Subcutaneous abdominal adipose tissue (tissue), 5 donors: Measurements from ENCODE around the gene RIPOR2.

Experiments used
- H3K27ac ChIP-seq: one replicate; pipeline ENCODE4 v1.7.0; 2013; ENCODE audit warnings: low read depth, mild to moderate bottlenecking, inconsistent platforms, low read length, moderate library complexity
- H3K27me3 ChIP-seq, 5 donors: one replicate each; pipeline ENCODE4 v1.7.0; 2013; ENCODE audit warnings: low read length in 5 of 5, inconsistent platforms in 1 of 5; ENCODE audit not compliant: control insufficient read depth in 5 of 5, insufficient read depth in 4 of 5
- H3K36me3 ChIP-seq, 5 donors: one replicate each; pipeline ENCODE4 v1.7.0; 2013; ENCODE audit warnings: low read length in 5 of 5; ENCODE audit not compliant: control insufficient read depth in 5 of 5, insufficient read depth in 5 of 5
- H3K4me1 ChIP-seq, 5 donors: one replicate each; pipeline ENCODE4 v1.7.0; 2013; ENCODE audit warnings: low read length in 5 of 5, mild to moderate bottlenecking in 3 of 5, moderate library complexity in 1 of 5; ENCODE audit not compliant: control insufficient read depth in 5 of 5, insufficient read depth in 5 of 5
- H3K4me3 ChIP-seq, 5 donors: one replicate each; pipeline ENCODE4 v1.7.0; 2013; ENCODE audit warnings: low read length in 5 of 5, low read depth in 1 of 5
- H3K9ac ChIP-seq, 5 donors: one replicate each; pipeline ENCODE4 v1.7.0; 2013; ENCODE audit warnings: low read length in 5 of 5, mild to moderate bottlenecking in 4 of 5, moderate library complexity in 3 of 5
- H3K9me3 ChIP-seq, 5 donors: one replicate each; pipeline ENCODE4 v1.7.0; 2013; ENCODE audit warnings: low read length in 5 of 5; ENCODE audit not compliant: control insufficient read depth in 5 of 5
- donor health status: healthy.
- donor health status: healthy.
- donor health status: healthy.
- donor health status: healthy.
- donor health status: healthy.

RIPOR2 gene

GRCh38 chr6:24844061-24844460, 91.7 kb downstream of the RIPOR2 start:
- Histone ChIP-seq H3K4me1 (peaks cover 0 to 10% (median 0%) of the 10 kb centered on the region in 5 donors), H3K9me3 (no peaks in the 10 kb centered on the region), H3K27me3 (no peaks in the 10 kb centered on the region), H3K36me3 (peaks cover 0 to 4% (median 0%) of the 10 kb centered on the region in 5 donors), H3K27ac (no peak overlapping the region), H3K9ac (no peak overlapping the region), H3K4me3 (no peak overlapping the region)

GRCh38 chr6:24840187-24840586, 95.6 kb downstream of the RIPOR2 start:
- Histone ChIP-seq H3K4me3 (no peak overlapping the region), H3K36me3 (peaks cover 0 to 4% (median 0%) of the 10 kb centered on the region in 5 donors), H3K4me1 (peaks cover 3 to 31% (median 16%) of the 10 kb centered on the region in 5 donors), H3K27ac (no peak overlapping the region), H3K9me3 (no peaks in the 10 kb centered on the region), H3K9ac (no peak overlapping the region), H3K27me3 (no peaks in the 10 kb centered on the region)

- Histone ChIP-seq H3K36me3 (peaks cover 0 to 4% (median 0%) of the 10 kb centered on the region in 5 donors), H3K9me3 (no peaks in the 10 kb centered on the region), H3K27me3 (no peaks in the 10 kb centered on the region), H3K4me3 (no peak overlapping the region), H3K9ac (no peak overlapping the region), H3K27ac (no peak overlapping the region), H3K4me1 (peaks cover 3 to 33% (median 16%) of the 10 kb centered on the region in 5 donors)
Observed at GRCh38 chr6:24838994-24839393, 96.8 kb downstream of the RIPOR2 start.

- H3K4me3 ChIP-seq: no peak overlapping the region
- no peaks in the 10 kb centered on the region for H3K27me3 ChIP-seq
- no peaks in the 10 kb centered on the region for H3K9me3 ChIP-seq
- no peak overlapping the region for H3K27ac ChIP-seq
- H3K4me1 ChIP-seq: peaks cover 3 to 25% (median 16%) of the 10 kb centered on the region in 5 donors
- peaks cover 0 to 4% (median 0%) of the 10 kb centered on the region in 5 donors for H3K36me3 ChIP-seq
- H3K9ac ChIP-seq: no peak overlapping the region
Observed at GRCh38 chr6:24838081-24838480, 97.7 kb downstream of the RIPOR2 start.

- peak overlapping the region; percentile 12 for H3K27ac ChIP-seq
- H3K27me3 ChIP-seq: no peaks in the 10 kb centered on the region
- H3K9me3 ChIP-seq: no peaks in the 10 kb centered on the region
- H3K4me3 ChIP-seq: peak overlapping the region in 1 of 5 donors; percentile 2
- peaks cover 3 to 28% (median 16%) of the 10 kb centered on the region in 5 donors for H3K4me1 ChIP-seq
- H3K9ac ChIP-seq: no peak overlapping the region
- no peaks in the 10 kb centered on the region for H3K36me3 ChIP-seq
Observed at GRCh38 chr6:24836109-24836508, 99.7 kb downstream of the RIPOR2 start.

GRCh38 chr6:24833711-24834386, 101.9 kb downstream of the RIPOR2 start:
- Histone ChIP-seq H3K36me3 (no peaks in the 10 kb centered on the region), H3K27ac (no peak overlapping the region), H3K27me3 (no peaks in the 10 kb centered on the region), H3K9me3 (no peaks in the 10 kb centered on the region), H3K4me3 (no peak overlapping the region), H3K4me1 (peaks cover 3 to 31% (median 16%) of the 10 kb centered on the region in 5 donors), H3K9ac (no peak overlapping the region)

- Histone ChIP-seq H3K27ac (no peak overlapping the region), H3K4me3 (no peak overlapping the region)
Observed at GRCh38 chr6:24832794-24833193, 103.0 kb downstream of the RIPOR2 start.

GRCh38 chr6:24831771-24832716, 103.7 kb downstream of the RIPOR2 start:
- H3K9ac ChIP-seq: no peak overlapping the region
- H3K27me3 ChIP-seq: no peaks in the 10 kb centered on the region
- H3K27ac ChIP-seq: no peak overlapping the region
- no peaks in the 10 kb centered on the region for H3K36me3 ChIP-seq
- H3K9me3 ChIP-seq: no peaks in the 10 kb centered on the region
- H3K4me3 ChIP-seq: no peak overlapping the region
- peaks cover 0 to 24% (median 8%) of the 10 kb centered on the region in 5 donors for H3K4me1 ChIP-seq

More at GRCh38 chr6:24832794-24833193, 103.0 kb downstream of the RIPOR2 start:
- Histone ChIP-seq H3K4me1 (peaks cover 0 to 25% (median 10%) of the 10 kb centered on the region in 5 donors), H3K27me3 (no peaks in the 10 kb centered on the region), H3K9ac (no peak overlapping the region), H3K9me3 (no peaks in the 10 kb centered on the region), H3K36me3 (no peaks in the 10 kb centered on the region)

GRCh38 chr6:24829657-24830056, 106.1 kb downstream of the RIPOR2 start:
- Histone ChIP-seq H3K36me3 (no peaks in the 10 kb centered on the region), H3K9ac (no peak overlapping the region), H3K4me3 (no peak overlapping the region), H3K27me3 (no peaks in the 10 kb centered on the region), H3K27ac (no peak overlapping the region), H3K9me3 (no peaks in the 10 kb centered on the region), H3K4me1 (peaks cover 0 to 7% (median 0%) of the 10 kb centered on the region in 5 donors)

- Histone ChIP-seq H3K27ac (no peak overlapping the region), H3K4me1 (peaks cover 0 to 7% (median 0%) of the 10 kb centered on the region in 5 donors), H3K36me3 (peaks cover 0 to 4% (median 0%) of the 10 kb centered on the region in 5 donors), H3K9ac (no peak overlapping the region), H3K4me3 (no peak overlapping the region), H3K27me3 (no peaks in the 10 kb centered on the region), H3K9me3 (no peaks in the 10 kb centered on the region)
Observed at GRCh38 chr6:24827970-24828369, 107.8 kb downstream of the RIPOR2 start.
